ENCODE results near the gene DRAXIN. TPM values are rescaled to one million over a fixed set of nuclear protein-coding genes. Genes with fewer than 3 reads are reported as not detected.

DRAXIN gene
- total RNA-seq, 1 donor from 2014 or later: 0.24 TPM

DNA sequence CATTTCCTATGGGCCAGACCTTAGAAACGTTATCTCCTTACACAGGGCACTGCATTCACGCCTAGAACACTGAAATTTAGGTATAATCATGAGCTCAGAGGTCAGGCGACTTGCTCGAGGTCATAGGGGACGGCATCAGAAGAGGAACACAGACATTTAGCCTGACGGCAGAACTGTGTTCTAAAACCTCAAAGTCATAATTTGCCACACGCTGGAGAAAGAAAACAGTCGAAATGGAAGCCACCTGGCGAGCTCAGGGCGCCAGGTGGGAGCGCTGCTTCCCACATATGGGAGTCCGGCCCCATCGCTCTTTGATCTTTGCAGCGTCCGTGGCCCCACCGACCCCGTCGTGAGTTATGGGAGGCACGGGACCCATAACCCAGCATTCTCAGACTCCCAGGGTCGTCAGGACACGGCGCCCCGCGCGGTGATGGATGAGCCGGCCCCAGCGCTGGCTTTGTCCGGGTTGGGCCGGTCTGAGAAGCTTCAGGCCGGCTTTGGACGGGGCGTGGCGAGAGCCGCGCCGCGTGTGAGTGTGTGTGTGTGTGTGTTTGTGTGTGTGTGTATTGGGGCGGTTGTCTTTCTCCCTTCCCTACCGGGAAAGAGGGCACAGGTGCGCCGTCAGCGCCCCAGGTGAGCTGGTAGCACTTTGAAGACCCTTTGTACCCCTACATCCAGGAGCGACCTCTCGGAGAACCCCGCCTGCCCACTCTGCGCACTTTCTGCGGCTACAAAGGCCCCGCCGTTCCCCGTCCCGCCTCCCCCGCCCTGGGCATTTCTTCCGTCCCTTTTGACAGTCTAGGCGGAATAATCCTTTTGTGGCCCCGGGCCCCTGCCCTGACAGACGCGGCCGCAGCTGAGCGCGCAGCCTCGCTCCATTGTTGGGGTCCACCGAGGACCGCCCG, 861 bp upstream of the DRAXIN start:
- H3K9me3 ChIP-seq: no peaks in the 10 kb centered on the region
- no peaks in the 10 kb centered on the region for H3K36me3 ChIP-seq
- H3K4me1 ChIP-seq: peaks cover 11% of the 10 kb centered on the region
- ATAC-seq: no peak
- no peak overlapping the region for H3K27ac ChIP-seq
- peak overlapping the region; percentile 35 for H3K4me3 ChIP-seq
- TF ChIP-seq, protein P1, sequence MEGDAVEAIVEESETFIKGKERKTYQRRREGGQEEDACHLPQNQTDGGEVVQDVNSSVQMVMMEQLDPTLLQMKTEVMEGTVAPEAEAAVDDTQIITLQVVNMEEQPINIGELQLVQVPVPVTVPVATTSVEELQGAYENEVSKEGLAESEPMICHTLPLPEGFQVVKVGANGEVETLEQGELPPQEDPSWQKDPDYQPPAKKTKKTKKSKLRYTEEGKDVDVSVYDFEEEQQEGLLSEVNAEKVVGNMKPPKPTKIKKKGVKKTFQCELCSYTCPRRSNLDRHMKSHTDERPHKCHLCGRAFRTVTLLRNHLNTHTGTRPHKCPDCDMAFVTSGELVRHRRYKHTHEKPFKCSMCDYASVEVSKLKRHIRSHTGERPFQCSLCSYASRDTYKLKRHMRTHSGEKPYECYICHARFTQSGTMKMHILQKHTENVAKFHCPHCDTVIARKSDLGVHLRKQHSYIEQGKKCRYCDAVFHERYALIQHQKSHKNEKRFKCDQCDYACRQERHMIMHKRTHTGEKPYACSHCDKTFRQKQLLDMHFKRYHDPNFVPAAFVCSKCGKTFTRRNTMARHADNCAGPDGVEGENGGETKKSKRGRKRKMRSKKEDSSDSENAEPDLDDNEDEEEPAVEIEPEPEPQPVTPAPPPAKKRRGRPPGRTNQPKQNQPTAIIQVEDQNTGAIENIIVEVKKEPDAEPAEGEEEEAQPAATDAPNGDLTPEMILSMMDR (IDR thresholded peaks at IDR 0.05): no peak
- peaks cover 80% of the 10 kb centered on the region for H3K27me3 ChIP-seq (ENCODE audit: low read depth)
- no peak for DNase-seq
- intact Hi-C loops (cut with DNase I): no loop called here

DNA sequence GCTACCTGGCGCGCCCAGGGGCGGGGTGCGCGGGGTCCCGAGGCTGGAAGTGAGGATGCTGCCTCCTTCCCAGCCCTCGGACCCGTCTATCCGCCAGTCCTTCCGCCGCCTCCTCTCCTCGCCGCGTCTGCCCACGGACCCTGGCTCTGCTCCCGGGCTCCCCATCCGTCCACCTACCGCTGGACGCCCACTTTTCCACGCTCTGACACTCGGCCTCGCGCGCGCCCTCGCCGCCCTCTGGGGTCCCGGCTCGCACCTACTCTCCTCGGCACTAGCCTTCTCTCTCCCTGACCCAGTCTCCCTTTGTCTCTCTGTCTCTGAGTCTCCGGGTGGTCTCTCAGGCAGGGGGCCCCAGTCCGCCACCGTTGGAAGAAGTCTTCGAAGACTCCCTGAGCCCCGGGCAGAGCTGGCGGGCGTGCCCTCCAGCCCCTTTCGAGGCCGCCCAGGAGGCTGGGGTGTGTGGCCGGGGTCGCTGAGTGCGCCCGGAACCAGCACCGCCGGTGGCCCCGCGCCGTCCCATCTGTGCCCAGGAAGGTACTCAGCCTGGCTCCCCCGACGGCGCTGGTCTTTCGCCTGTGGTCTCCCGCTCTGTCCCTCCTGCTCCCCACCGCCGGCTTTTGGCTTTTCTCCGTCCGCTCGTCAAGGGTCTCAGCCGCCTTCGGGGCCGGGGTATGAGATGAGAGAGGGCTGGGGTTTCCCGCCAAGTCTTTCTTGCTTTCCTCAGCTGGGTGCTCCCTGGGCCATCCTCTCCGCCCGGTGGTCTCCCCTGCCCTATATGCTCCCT, 610 bp downstream of the DRAXIN start:
- intact Hi-C loops (cut with DNase I): no loop called here
- ATAC-seq (no peak), DNase-seq (no peak)
- Histone ChIP-seq H3K27me3 (ENCODE audit: low read depth) (peaks cover 80% of the 10 kb centered on the region), H3K4me3 (peak overlapping the region; percentile 35), H3K27ac (no peak overlapping the region), H3K4me1 (peaks cover 11% of the 10 kb centered on the region), H3K36me3 (no peaks in the 10 kb centered on the region), H3K9me3 (no peaks in the 10 kb centered on the region)
- TF ChIP-seq, protein P1 (IDR thresholded peaks at IDR 0.05): no peak

DNA sequence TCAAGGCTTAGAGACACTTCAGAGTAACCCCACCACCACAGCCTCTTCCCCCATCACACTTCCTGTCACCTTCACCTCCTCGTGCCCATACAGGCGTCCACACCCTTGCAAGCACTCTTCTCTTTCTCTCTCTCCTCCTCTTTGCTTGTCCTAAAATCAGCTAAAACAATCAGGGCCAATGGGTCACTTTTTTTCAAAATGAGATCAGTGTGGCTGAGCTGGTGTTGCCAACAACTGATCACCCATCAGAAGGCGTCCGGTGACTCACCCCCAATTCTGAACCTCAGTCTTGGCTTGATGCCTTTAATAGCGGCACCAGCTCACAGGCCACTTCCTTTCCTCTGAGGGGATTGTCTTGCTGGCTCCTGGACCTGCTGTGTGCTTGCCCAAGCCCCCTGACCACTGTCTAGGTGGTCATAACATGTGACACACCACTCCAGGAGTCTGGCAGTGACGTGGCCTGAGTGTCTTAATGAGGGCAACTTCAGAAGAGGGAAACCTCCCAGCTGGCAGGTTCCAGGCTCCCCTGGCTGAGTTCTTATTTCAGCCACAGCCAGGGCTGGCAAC, 1.6 kb downstream of the DRAXIN start:
- DNase-seq (no peak), ATAC-seq (peak; percentile 49 to 51)
- TF ChIP-seq, protein P1 (IDR thresholded peaks at IDR 0.05): no peak
- Histone ChIP-seq H3K27ac (no peak overlapping the region), H3K4me3 (no peak overlapping the region), H3K36me3 (no peaks in the 10 kb centered on the region), H3K9me3 (no peaks in the 10 kb centered on the region), H3K4me1 (peaks cover 11% of the 10 kb centered on the region), H3K27me3 (ENCODE audit: low read depth) (peaks cover 70% of the 10 kb centered on the region)
- intact Hi-C loops (cut with DNase I): no loop called here

DNA sequence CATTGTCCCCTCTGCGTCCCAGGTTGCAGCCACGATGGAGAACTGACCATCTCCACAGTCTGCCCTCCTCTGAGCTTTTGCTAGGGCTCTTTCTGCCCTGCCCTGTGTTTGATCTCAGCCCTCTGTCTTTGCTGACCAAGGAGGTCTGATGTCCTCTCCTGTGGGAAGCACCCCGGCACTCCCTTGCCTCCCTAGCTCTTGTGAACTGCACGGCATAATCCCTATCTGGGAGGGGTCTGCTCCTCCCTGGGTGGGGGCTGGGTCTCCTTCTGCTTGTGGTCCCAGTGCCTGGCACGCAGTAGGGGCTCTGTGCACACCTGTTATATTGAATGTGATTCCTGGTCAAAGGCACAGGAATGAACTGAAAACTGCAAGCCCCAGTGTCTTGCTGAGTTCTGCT, 2.4 kb downstream of the DRAXIN start:
- intact Hi-C loops (cut with DNase I): no loop called here
- H3K27me3 ChIP-seq (ENCODE audit: low read depth): peaks cover 62% of the 10 kb centered on the region
- no peak overlapping the region for H3K27ac ChIP-seq
- H3K4me3 ChIP-seq: no peak overlapping the region
- no peaks in the 10 kb centered on the region for H3K9me3 ChIP-seq
- peaks cover 11% of the 10 kb centered on the region for H3K4me1 ChIP-seq
- ATAC-seq (no peak), DNase-seq (no peak)
- TF ChIP-seq, protein P1 (IDR thresholded peaks at IDR 0.05): no peak
- H3K36me3 ChIP-seq: no peaks in the 10 kb centered on the region

DNA sequence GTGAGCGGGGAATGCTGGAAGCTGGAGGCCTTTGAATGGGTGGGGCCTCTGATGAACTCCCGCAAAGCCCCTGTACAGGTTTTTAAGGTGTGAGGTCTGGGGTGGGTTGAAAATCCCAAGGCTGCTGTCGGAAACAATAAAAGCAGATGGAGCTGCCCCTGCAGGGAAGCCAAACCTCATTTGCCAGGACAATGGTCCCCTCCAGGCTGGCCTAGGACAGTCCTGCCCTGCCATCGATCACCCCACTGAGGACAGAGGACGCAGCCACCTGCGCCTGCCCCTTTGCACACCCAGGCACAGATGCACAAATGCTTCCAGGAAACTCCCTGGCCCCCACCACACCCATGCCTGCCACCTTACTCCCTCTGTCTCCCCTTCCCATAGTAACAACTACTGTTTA, 4.4 kb downstream of the DRAXIN start:
- intact Hi-C loops (cut with DNase I): no loop called here
- TF ChIP-seq, protein P1 (IDR thresholded peaks at IDR 0.05): no peak
- ATAC-seq (no peak), DNase-seq (no peak)
- peaks cover 54% of the 10 kb centered on the region for H3K27me3 ChIP-seq (ENCODE audit: low read depth)
- no peak overlapping the region for H3K27ac ChIP-seq
- H3K9me3 ChIP-seq: no peaks in the 10 kb centered on the region
- peaks cover 5% of the 10 kb centered on the region for H3K4me1 ChIP-seq
- H3K36me3 ChIP-seq: no peaks in the 10 kb centered on the region
- H3K4me3 ChIP-seq: no peak overlapping the region
